DOHH2 (cell line): ENCODE measurements around the gene UNC45A.
"Not testable (repeated sequence)": the region's sequence is repeated elsewhere in the genome, so short reads cannot be mapped to it uniquely, and the experiment has no call there.

Experiments used
- H3F3A ChIP-seq: fragments of 200-600 bp; sonication (generic), shearing (Covaris generic); 2 replicates; pipeline ENCODE4 v1.6.0; 2016; ENCODE audit warnings: antibody characterized with exemption, mild to moderate bottlenecking; ENCODE audit not compliant: control insufficient read depth, insufficient read depth
- H3K27ac ChIP-seq: fragments of 200-600 bp; sonication (generic); 2 replicates; pipeline ENCODE4 v1.5.1; 2014; ENCODE audit warnings: low read depth, mild to moderate bottlenecking, low read length, moderate library complexity
- H3K27me3 ChIP-seq: fragments of 200-600 bp; sonication (generic); 2 replicates; pipeline ENCODE4 v1.6.1; 2014; ENCODE audit warnings: mild to moderate bottlenecking, low read length, mixed read lengths; ENCODE audit not compliant: control insufficient read depth
- H3K36me3 ChIP-seq: fragments of 200-600 bp; sonication (generic); 2 replicates; pipeline ENCODE4 v1.6.1; 2014; ENCODE audit warnings: mild to moderate bottlenecking, low read length, moderate library complexity, mixed read lengths; ENCODE audit not compliant: control insufficient read depth
- H3K4me1 ChIP-seq: fragments of 200-600 bp; sonication (generic); 2 replicates; pipeline ENCODE4 v1.6.1; 2014; ENCODE audit warnings: mild to moderate bottlenecking, low read length, mixed read lengths; ENCODE audit not compliant: control insufficient read depth
- H3K4me2 ChIP-seq: fragments of 200-600 bp; sonication (generic); 2 replicates; pipeline ENCODE4 v1.6.0; 2014; ENCODE audit warnings: mild to moderate bottlenecking, low read length, moderate library complexity
- H3K4me3 ChIP-seq: fragments of 200-600 bp; sonication (generic); 2 replicates; pipeline ENCODE4 v1.5.1; 2014; ENCODE audit warnings: mild to moderate bottlenecking, low read length, mixed read lengths
- H3K79me2 ChIP-seq: fragments of 200-600 bp; sonication (generic); 2 replicates; pipeline ENCODE4 v1.6.1; 2014; ENCODE audit warnings: mild to moderate bottlenecking, low read length, mixed read lengths; ENCODE audit not compliant: control insufficient read depth
- H3K9me2 ChIP-seq: fragments of 200-600 bp; sonication (generic); replicated peaks from 2 replicates; pipeline ENCODE4 v1.6.1; 2014; ENCODE audit warnings: mild to moderate bottlenecking, low read length, mixed read lengths; ENCODE audit not compliant: control insufficient read depth
- H3K9me3 ChIP-seq: fragments of 200-600 bp; sonication (generic); 2 replicates; pipeline ENCODE4 v1.6.1; 2014; ENCODE audit warnings: antibody characterized with exemption, low read length, mixed read lengths; ENCODE audit not compliant: control insufficient read depth, insufficient read depth
- H4K20me1 ChIP-seq: fragments of 200-600 bp; sonication (generic); 2 replicates; pipeline ENCODE4 v1.6.0; 2014; ENCODE audit warnings: low read depth, mild to moderate bottlenecking, antibody characterized with exemption, low read length, moderate library complexity; ENCODE audit not compliant: control insufficient read depth, insufficient read depth
- EZH2phosphoT487 ChIP-seq: fragments of 200-600 bp; sonication (generic); IDR thresholded peaks from 2 replicates; pipeline ENCODE4 v1.6.1; 2017; ENCODE audit warnings: borderline replicate concordance, mild to moderate bottlenecking, antibody characterized with exemption, low read length, moderate library complexity, mixed read lengths
- TF ChIP-seq, protein P1 (sequence below): fragments of 200-600 bp; sonication (generic); IDR thresholded peaks from one replicate; pipeline ENCODE4 v1.5.1; 2014; ENCODE audit warnings: antibody characterized with exemption, mild to moderate bottlenecking, low read depth, low read length; ENCODE audit not compliant: poor library complexity, severe bottlenecking

The UNC45A gene

DNA sequence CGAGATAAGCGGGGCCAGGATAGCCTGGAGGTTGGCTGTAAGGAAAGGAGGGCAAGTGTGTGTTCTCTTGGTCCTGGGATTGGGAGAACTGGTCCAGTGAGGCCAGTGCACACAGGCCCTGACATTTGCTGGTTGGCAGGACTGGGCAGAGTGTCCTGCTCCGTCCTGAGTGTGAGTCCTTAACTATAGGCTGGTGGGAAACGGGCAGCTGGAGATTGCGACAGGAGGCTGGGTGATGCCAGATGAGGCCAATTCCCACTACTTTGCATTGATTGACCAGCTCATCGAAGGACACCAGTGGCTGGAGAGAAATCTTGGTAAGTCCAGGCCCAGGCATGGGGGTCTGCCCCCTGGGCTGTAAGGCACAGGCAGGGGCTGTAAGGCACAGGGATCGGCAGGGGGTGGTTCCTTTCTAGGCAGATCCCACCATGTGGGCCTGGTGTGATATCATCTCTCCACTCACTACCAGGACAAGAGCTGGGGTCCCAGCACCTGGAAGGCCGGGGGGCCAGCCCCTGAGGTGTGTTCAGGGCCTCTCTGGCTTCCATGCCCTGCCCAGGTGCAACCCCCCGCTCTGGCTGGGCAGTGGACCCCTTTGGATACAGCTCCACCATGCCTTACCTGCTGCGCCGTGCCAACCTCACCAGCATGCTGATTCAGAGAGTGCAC is 28.8 kb upstream of the UNC45A start:
- Histone ChIP-seq H3K27ac (no peak overlapping the region), H3K4me1 (peaks cover 20% of the 10 kb centered on the region), H3F3A (no peaks in the 10 kb centered on the region), H3K4me3 (no peak overlapping the region), H3K4me2 (no peak overlapping the region), H3K27me3 (no peaks in the 10 kb centered on the region), H3K9me3 (no peaks in the 10 kb centered on the region), H4K20me1 (no peaks in the 10 kb centered on the region), H3K79me2 (peaks cover 28% of the 10 kb centered on the region), H3K36me3 (peaks cover 67% of the 10 kb centered on the region), H3K9me2 (no peaks in the 10 kb centered on the region)
- TF ChIP-seq, protein P1, sequence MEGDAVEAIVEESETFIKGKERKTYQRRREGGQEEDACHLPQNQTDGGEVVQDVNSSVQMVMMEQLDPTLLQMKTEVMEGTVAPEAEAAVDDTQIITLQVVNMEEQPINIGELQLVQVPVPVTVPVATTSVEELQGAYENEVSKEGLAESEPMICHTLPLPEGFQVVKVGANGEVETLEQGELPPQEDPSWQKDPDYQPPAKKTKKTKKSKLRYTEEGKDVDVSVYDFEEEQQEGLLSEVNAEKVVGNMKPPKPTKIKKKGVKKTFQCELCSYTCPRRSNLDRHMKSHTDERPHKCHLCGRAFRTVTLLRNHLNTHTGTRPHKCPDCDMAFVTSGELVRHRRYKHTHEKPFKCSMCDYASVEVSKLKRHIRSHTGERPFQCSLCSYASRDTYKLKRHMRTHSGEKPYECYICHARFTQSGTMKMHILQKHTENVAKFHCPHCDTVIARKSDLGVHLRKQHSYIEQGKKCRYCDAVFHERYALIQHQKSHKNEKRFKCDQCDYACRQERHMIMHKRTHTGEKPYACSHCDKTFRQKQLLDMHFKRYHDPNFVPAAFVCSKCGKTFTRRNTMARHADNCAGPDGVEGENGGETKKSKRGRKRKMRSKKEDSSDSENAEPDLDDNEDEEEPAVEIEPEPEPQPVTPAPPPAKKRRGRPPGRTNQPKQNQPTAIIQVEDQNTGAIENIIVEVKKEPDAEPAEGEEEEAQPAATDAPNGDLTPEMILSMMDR, result no peak
- TF ChIP-seq EZH2phosphoT487, result no peak

DNA sequence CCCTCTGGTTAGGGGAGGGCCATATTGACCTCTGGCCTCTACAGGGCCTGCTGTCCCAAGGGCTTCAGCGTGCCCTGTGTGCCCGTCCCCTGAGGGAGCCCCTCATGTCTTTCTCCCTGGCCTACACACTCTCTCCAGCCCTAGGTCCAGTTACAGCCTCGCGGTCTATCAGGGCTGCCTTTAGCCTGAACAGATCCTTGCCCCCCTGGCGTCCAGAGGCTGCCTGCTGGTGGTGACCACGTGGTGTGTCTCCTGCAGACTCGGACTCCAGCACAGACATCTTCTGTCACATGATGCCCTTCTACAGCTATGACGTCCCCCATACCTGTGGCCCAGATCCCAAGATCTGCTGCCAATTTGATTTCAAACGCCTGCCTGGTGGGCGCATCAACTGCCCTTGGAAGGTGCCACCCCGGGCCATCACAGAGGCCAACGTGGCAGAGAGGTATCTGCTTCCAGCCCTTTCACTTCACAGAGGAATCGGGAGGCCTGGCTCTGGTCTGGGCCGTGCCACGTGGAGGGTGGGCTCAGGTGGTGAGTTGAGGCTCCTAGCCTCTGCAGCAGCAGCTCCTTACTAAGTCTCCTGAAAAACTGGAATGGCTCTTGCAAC is 27.9 kb upstream of the UNC45A start:
- Histone ChIP-seq H3K9me2 (no peaks in the 10 kb centered on the region), H3K4me1 (peaks cover 12% of the 10 kb centered on the region), H3F3A (no peaks in the 10 kb centered on the region), H3K27ac (no peak overlapping the region), H3K79me2 (peaks cover 23% of the 10 kb centered on the region), H3K4me3 (no peak overlapping the region), H3K4me2 (no peak overlapping the region), H4K20me1 (no peaks in the 10 kb centered on the region), H3K36me3 (peaks cover 75% of the 10 kb centered on the region), H3K27me3 (no peaks in the 10 kb centered on the region), H3K9me3 (no peaks in the 10 kb centered on the region)
- no peak for TF ChIP-seq EZH2phosphoT487
- TF ChIP-seq, protein P1, result no peak

DNA sequence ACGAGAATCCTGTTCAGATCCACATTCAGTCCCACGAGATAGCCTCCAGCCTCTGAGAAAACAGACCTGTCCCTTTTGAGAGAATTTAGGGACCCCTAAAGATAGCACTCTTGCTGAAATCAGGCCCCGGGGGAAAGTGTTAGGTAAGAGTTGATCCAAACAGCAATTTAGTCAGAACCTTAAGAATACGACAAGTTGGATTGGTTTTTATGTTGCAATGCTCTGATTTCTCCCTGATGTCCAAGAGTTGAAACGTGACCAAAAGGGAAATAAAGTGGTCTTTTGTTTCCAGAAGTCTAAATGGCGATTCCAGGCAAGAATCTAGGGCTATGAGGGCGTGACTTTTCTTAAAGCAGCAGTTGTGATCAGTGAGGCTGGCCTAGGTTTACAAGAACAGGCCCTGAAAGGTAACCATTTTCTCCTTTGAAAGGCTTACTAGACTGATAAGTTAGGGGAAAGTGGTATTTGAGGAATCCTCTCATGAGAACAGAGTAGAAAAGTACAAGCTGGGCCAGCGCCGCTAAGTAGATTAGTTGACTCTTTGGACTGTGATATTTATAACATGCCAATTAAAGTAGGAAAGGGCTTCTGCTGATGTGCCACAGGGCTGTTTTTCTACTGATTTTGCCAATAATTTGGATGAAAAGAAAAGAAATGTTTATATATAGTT is 27.1 kb upstream of the UNC45A start:
- TF ChIP-seq EZH2phosphoT487, result no peak
- TF ChIP-seq, protein P1, result no peak
- no peaks in the 10 kb centered on the region for H3K27me3 ChIP-seq
- H3K4me1 ChIP-seq, result peaks cover 12% of the 10 kb centered on the region
- no peak overlapping the region for H3K27ac ChIP-seq
- H3K9me2 ChIP-seq, result no peaks in the 10 kb centered on the region
- no peak overlapping the region for H3K4me3 ChIP-seq
- no peak overlapping the region for H3K4me2 ChIP-seq
- no peaks in the 10 kb centered on the region for H4K20me1 ChIP-seq
- H3K36me3 ChIP-seq, result peaks cover 84% of the 10 kb centered on the region
- no peaks in the 10 kb centered on the region for H3F3A ChIP-seq
- no peaks in the 10 kb centered on the region for H3K9me3 ChIP-seq
- peaks cover 23% of the 10 kb centered on the region for H3K79me2 ChIP-seq

DNA sequence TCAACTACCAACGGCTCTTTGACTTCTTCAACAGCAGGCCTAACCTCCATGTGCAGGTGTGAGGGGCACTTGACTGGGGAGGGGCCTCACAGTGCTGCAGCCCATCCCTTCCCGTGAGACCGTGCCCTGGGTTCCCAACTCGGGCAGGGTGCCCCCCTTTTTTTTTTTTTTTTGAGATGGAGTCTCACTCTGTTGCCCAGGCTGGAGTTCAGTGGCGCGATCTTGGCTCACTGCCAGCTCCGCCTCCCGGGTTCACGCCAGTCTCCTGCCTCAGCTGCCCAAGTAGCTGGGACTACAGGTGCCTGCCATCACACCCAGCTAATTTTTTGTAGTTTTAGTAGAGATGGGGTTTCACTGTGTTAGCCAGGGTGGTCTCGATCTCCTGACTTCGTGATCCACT is 25.6 kb upstream of the UNC45A start:
- H3K4me1 ChIP-seq, H3K27ac ChIP-seq, H3K4me3 ChIP-seq, H3K9me3 ChIP-seq, H3K27me3 ChIP-seq, H3K9me2 ChIP-seq, H3F3A ChIP-seq, H4K20me1 ChIP-seq, H3K4me2 ChIP-seq: not testable (repeated sequence)
- peaks cover 93% of the 10 kb centered on the region for H3K36me3 ChIP-seq
- H3K79me2 ChIP-seq, result peaks cover 11% of the 10 kb centered on the region
